ENCODE results near the gene STK32C. TPM values are rescaled to one million over a fixed set of nuclear protein-coding genes. Genes with fewer than 3 reads are reported as not detected.

Gene STK32C
- total RNA-seq, 4 donors from 2014 or later = 4.8 to 10.9 (median 7.8) TPM

DNA sequence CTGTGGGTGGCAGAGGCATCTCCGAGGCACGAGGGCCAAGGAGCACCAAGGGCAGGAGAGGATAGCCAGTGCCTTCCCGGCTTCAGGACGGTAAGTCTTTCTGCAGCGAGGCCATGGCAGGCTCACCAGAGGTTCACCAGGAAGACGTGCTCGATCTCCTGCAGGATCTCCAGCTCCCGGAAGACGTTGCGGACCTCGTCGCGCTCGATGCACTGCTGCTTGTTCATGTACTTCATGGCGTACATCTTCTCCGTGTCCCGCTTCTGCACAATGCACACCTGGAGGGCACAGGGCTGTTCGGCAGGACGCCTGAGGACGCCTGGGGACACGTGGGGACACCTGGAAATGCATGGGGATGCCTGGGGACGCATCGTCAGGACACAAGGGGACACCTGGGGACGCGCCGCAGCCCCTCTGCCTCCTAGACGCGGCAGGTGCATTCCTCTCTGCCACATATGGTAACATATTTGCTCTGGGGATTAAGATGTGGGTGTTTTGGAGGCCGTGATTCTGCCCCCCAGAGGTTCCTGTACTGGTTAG, 79.8 kb downstream of the STK32C start:
- no peaks in the 10 kb centered on the region for H3K9me3 ChIP-seq
- H3K4me1 ChIP-seq = peaks cover 5 to 16% (median 12%) of the 10 kb centered on the region in 4 donors
- H3K27ac ChIP-seq (replicated peaks in 1 of 4) = no peak overlapping the region
- 96% methylated on average over 26 of the region's 29 CpGs for WGBS
- intact Hi-C loops (cut with DNase I) = no loop called here
- H3K4me3 ChIP-seq = no peak overlapping the region
- DNase-seq (ENCODE audit: extremely low spot score) = no peak
- peaks cover 0 to 5% (median 0%) of the 10 kb centered on the region in 4 donors for H3K36me3 ChIP-seq
- H3K27me3 ChIP-seq = no peaks in the 10 kb centered on the region
- TF ChIP-seq POLR2A (IDR thresholded peaks at IDR 0.05; ENCODE audit: low read depth) = no peak
- no peak for TF ChIP-seq POLR2AphosphoS5 (IDR thresholded peaks at IDR 0.05)
- TF ChIP-seq EP300 (IDR thresholded peaks at IDR 0.05) = no peak
- no peak for TF ChIP-seq CTCF (IDR thresholded peaks at IDR 0.05)

DNA sequence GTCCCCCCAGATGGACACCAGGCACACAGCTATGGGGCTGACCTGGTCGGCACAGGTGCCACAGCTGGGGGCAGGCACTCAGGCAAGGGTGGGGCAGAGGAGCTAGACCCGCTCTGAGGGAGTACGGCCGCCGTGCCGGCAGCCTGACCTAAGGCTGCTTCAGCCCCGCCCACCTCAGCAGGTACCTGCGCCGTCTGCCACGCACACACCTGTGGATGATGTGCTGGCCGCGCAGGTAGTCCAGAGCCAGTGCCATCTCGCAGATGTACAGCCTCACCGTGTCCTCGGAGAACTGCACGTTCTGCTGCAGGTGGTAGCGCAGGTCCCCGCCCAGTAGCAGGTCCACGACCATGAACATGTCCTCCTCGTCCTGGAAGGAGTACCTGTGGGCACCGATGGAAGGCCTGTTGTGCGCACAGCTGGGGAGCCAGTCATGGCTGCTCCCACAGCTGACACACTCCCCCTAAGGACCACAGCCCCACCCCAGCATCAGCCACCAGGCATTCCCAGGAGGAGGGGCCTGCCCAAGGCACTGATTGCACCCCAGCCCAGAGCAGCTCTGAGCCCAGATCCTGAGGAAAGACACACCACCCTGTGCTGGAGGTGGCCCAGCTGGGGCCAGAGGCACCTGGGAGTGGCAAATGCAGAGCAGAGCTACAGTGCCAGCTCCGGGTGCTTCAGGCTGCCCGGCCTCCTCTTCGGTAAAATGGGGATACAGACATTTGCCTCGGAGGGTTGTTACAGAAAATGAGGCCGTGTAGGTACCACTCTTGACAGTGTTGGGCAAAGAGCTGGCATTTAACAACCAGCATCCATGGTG, 81.0 kb downstream of the STK32C start:
- WGBS = 99% methylated on average over 12 of the region's 27 CpGs
- intact Hi-C loops (cut with DNase I) = no loop called here
- no peak overlapping the region for H3K27ac ChIP-seq (replicated peaks in 1 of 4)
- H3K27me3 ChIP-seq = no peaks in the 10 kb centered on the region
- H3K36me3 ChIP-seq = peaks cover 0 to 11% (median 0%) of the 10 kb centered on the region in 4 donors
- no peak for TF ChIP-seq POLR2A (IDR thresholded peaks at IDR 0.05; ENCODE audit: low read depth)
- no peak for TF ChIP-seq POLR2AphosphoS5 (IDR thresholded peaks at IDR 0.05)
- no peak for TF ChIP-seq CTCF (IDR thresholded peaks at IDR 0.05)
- TF ChIP-seq EP300 (IDR thresholded peaks at IDR 0.05) = no peak
- DNase-seq (ENCODE audit: extremely low spot score) = no peak
- H3K4me3 ChIP-seq = no peak overlapping the region
- H3K9me3 ChIP-seq = no peaks in the 10 kb centered on the region
- peaks cover 6 to 18% (median 12%) of the 10 kb centered on the region in 4 donors for H3K4me1 ChIP-seq

GRCh38 chr10:132225849-132226205, 81.9 kb downstream of the STK32C start:
- intact Hi-C loops (cut with DNase I) = loop anchor here (2.0 kb wide), 1 partner anchor 227 kb away; no protein-coding TSS in a partner anchor
- TF ChIP-seq CTCF (IDR thresholded peaks at IDR 0.05) (no peak), EP300 (IDR thresholded peaks at IDR 0.05) (no peak), POLR2AphosphoS5 (IDR thresholded peaks at IDR 0.05) (no peak), POLR2A (IDR thresholded peaks at IDR 0.05; ENCODE audit: low read depth) (no peak)
- Histone ChIP-seq H3K27ac (replicated peaks in 1 of 4) (no peak overlapping the region), H3K27me3 (no peaks in the 10 kb centered on the region), H3K4me3 (no peak overlapping the region), H3K36me3 (peaks cover 0 to 11% (median 0%) of the 10 kb centered on the region in 4 donors), H3K9me3 (no peaks in the 10 kb centered on the region), H3K4me1 (peaks cover 6 to 16% (median 11%) of the 10 kb centered on the region in 4 donors)
- DNase-seq (ENCODE audit: extremely low spot score) = no peak
- 63% methylated on average over 4 of the region's 8 CpGs for WGBS

DNA sequence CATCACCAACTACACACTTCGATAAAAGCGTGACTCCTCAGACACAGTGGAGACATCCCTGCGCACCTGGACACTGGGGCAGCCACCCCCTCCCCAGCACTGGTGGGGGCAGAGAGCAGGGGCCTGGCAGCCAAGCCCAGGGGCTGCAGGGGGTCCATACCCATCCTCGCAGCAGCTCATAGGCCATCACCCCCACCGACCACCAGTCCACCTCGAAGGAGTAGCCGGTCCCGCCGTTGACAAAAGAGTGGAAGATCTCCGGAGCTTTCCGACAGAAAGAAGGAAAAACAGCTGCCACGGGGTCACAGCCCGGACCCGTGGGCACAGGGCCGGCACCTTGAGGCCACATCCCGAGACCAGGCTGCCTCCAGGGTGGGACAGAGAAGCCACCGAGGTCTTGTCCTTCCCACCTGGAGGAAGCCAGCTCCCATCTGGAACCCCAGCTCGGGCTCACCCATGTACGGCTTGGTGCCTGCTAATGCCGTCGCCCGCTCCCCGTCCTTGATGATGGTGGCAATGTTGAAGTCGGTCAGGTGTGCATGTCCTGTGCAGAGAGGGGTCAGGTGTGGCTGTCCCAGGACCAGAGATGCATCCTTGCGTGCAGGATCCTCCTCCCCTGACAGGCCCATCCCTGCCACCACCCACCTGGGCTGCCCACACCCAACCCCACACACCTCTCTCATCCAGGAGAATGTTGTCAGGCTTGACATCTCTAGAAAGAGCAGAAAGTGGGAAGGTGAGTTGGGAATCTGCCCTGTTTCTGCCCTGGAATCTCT, 82.5 kb downstream of the STK32C start:
- intact Hi-C loops (cut with DNase I) = loop anchor here (2.0 kb wide), 1 partner anchor 228 kb away; no protein-coding TSS in a partner anchor
- no peaks in the 10 kb centered on the region for H3K27me3 ChIP-seq
- H3K9me3 ChIP-seq = no peaks in the 10 kb centered on the region
- WGBS = 89% methylated on average over 16 of the region's 25 CpGs
- H3K4me1 ChIP-seq = peaks cover 5 to 11% (median 7%) of the 10 kb centered on the region in 4 donors
- no peak for DNase-seq (ENCODE audit: extremely low spot score)
- H3K4me3 ChIP-seq = no peak overlapping the region
- H3K36me3 ChIP-seq = peaks cover 0 to 11% (median 0%) of the 10 kb centered on the region in 4 donors
- TF ChIP-seq CTCF (IDR thresholded peaks at IDR 0.05) = no peak
- no peak for TF ChIP-seq EP300 (IDR thresholded peaks at IDR 0.05)
- TF ChIP-seq POLR2AphosphoS5 (IDR thresholded peaks at IDR 0.05) = no peak
- no peak for TF ChIP-seq POLR2A (IDR thresholded peaks at IDR 0.05; ENCODE audit: low read depth)
- no peak overlapping the region for H3K27ac ChIP-seq (replicated peaks in 1 of 4)

Measured in esophagus muscularis mucosa (tissue), 4 donors.